HL-60 (cell line): ENCODE measurements around the gene SLC5A9.

ENCODE experiments used
- CTCF ChIP-seq: IDR thresholded peaks from one replicate; pipeline ENCODE4 v1.5.1; 2011; ENCODE audit warnings: low read length, control low read depth, inconsistent platforms; ENCODE audit not compliant: insufficient read depth
- GABPA ChIP-seq: IDR thresholded peaks from 2 replicates; pipeline ENCODE4 v1.6.1; 2012; ENCODE audit warnings: low read depth
- POLR2AphosphoS5 ChIP-seq: IDR thresholded peaks from 2 replicates; pipeline ENCODE4 v1.6.1; 2012; ENCODE audit warnings: low read depth
- REST ChIP-seq: IDR thresholded peaks from 2 replicates; pipeline ENCODE4 v1.6.1; 2012; ENCODE audit warnings: low read depth; ENCODE audit not compliant: insufficient replicate concordance

- TF ChIP-seq CTCF: no peak
- no peak for TF ChIP-seq POLR2AphosphoS5
- no peak for TF ChIP-seq REST
- no peak for TF ChIP-seq GABPA
Measured at GRCh38 chr1:48263041-48263440, 40.5 kb downstream of the SLC5A9 start.
